ENCODE data around the gene RPL35.

The RPL35 gene

DNA sequence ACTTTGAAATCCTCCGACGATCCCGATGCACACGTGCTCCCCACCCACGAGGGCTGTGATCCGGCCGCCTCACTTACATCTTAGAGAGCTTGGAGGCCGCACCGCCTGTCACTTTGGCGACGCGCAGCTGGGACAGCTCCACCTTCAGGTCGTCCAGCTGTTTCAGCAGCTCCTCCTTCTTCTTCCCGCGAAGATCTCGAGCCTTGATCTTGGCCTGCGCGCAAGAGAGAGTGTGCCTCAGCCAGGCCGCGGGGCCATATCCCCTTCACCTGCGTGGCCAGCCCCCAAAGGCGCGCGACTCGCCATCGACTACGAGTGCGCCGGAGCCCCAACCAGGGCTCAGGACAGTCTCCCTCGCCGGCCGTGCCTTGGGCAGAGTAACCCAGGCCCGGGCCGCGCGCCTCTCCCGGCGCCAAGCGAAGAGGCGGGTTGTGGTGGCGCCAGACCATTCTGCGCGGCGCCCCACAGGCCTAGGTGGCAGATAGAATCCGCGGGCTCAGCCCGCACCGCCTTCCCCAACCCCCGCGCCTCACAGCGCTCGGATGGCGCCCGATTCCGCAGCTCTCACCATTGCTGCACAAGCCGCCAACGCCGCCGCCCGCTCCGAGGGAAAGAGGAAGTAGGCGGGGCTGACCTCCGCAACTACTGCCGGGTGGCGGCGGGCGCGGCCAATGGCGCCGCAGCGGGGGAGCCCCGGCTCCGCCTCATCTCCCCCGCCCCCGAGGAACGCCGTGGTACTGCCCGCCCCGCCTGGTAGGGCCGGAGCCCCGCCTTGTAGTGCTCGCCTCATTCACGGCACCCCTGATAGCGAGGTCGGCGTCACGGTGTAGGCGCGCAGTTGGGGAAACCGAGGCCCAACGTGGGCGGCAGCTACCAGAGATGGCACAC lies at the start of gene RPL35, which contains the start of gene ARPC5L:
Gene RPL35 (minus strand): TSS at position 616 of the 888 bp plus-strand sequence. CDS start 45 bp downstream, at position 571.
Gene ARPC5L (plus strand): TSS at position 789 of the 888 bp plus-strand sequence. CDS start 7,161 bp downstream, outside the sequence.
- peak; percentile 85 to 91 for DNase-seq

GRCh38 chr9:124908098-124908497 lies 46.3 kb upstream of the RPL35 start:
- DNase-seq, result no peak

DNA sequence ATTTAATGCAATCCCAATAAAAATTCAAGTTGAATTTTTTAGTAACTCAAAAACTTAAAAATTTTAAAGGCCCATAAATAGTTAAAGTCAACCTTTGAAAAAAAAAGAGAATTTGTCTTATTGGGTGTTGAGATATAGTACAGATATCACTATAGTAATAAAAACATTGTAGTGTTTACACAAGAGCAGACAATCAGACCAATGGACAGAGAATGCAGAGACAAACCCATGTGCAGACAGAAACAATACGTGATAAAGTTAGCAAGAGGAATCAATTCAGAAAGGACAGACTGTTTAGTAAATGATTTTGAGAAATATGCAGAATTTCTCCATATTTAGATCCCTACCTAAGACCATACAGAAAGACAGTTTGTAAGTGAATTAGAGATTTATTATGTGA lies 45.2 kb upstream of the RPL35 start:
- DNase-seq, result no peak

GRCh38 chr9:124899845-124900244 lies 38.1 kb upstream of the RPL35 start:
- no peak for DNase-seq

DNA sequence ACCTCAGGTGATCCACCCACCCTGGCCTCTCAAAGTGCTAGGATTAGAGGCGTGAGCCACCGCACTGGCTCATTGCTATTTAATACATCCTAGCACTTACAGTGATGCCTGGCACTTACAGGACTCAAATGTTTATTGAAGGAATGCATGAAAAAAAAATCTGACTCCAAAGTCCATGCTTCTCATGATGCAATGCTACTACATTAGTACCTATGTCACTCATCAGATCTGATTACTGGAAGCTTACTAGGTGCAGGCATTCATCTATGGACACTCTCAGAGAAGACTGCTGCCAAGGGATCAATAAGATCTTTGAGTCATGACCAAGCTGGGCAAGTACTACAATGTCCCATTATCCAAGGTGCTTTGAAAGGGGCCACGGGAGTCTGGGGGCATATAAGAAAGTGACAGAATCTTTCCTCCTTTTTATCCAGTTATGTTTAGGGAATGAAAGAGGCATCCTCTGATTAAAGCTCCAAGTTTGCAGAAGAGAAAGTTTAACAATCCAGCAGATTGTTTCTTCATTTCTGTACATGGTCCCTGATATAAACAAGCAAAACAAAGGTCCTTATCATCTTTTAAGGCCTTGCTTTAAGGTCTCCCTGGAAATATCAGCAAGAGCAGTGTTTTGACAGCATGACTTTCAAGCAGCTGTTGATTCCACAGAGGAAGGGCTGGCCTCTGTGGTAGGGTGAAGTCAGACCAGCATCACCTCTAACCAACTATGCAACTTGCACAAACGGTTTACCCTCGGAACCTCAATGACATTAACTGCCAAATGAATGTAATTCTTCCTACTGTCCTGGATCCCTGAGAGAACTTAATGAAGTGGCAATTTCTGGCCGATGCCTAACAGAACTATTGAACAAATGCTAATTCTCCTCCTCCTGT lies 36.1 kb upstream of the RPL35 start:
- DNase-seq, result no peak

DNA sequence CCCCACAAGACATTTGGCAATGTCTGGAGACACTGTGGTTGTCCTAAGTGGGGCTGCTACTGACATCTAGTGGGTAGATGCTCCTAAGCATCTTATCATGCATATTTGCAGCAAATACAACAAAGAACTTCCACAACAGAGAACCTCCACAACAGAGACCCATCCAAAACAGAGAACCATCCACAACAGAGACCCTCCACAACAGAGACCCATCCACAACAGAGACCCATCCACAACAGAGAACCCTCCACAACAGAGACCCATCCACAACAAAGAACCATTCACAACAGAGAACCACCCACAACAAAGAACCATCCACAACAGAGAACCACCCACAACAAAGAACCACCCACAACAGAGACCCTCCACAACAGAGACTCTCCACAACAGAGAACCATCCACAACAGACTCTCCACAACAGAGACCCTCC lies 33.0 kb upstream of the RPL35 start:
- DNase-seq, result peak in 1 of 2 experiments; percentile 11

- no peak for DNase-seq
Observed at GRCh38 chr9:124894035-124894740, 32.4 kb upstream of the RPL35 start.

DNA sequence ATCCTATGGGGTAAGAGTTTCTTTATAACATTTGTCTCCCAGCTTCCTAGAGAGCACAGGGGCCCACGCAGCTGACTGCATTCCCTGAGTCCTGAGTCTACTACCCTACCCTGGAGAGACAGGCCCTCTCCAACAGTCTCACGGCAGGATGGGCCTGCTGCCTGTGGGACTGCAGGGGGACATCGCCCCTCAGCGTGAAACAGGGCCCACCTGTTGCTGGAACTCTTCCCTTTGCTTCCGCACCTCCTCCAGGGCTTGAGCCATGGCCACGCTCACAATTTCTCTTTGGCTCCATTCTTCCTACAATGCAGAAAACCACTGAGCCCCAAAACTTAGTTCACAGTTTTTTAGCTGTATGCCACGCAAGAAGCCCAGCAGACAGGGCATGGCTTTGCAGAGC lies 28.4 kb upstream of the RPL35 start:
- no peak for DNase-seq

GRCh38 chr9:124889006-124889405 lies 27.2 kb upstream of the RPL35 start:
- DNase-seq, result no peak

- DNase-seq, result no peak
Observed at GRCh38 chr9:124887832-124888231, 26.1 kb upstream of the RPL35 start.

DNA sequence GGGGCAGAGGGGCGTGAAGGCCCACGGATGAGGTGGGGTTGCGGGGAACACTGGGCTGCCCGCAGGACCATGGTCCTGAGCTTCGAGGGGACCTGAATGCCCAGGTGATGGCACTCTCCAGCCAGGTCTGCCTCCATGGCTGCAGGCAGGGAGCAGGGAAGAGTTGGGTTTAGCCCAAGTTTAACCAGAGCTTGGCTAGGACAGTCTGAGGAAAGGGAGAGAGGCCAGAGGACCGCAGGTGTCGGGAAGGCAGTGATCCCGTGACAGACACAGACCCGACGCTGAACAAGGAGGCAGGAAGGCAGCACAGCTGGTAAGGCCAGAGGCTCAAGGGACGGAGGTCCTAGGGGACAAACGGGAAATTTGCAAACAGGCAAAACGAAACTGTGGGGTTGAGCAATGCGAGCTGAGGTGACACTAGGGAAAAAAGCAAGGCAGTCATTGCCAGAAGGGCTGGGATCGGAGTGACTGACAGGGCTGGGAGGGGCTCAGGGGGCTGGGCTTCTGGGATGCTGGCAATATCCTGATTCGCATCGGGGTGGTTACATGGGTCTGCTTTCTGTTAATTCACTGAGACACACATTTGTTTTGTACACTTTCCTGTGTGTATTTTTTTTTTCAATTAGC lies 25.2 kb upstream of the RPL35 start:
- DNase-seq, result no peak

DNA sequence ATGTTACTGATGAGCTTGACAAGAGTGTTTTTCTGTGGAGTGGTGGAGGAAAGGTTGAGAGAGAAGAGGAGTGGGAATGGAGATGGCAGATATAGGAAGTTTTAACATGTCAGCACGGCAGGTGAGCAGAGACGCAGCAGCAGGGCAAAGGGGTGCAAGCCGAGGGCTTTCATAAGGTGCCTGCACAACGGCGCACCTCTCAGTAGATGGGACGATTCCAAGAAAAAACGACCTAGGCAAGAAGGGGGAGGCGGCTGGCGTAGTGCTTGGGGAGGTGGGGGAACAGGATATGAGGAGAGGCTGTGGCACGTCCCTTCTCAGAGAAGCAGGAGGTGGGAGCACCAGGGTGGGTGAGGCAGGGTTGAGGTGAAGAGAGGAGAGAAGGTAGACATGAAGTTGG lies 24.7 kb upstream of the RPL35 start:
- DNase-seq, result no peak

- no peak for DNase-seq
Observed at GRCh38 chr9:124885551-124885950, 23.8 kb upstream of the RPL35 start.

DNA sequence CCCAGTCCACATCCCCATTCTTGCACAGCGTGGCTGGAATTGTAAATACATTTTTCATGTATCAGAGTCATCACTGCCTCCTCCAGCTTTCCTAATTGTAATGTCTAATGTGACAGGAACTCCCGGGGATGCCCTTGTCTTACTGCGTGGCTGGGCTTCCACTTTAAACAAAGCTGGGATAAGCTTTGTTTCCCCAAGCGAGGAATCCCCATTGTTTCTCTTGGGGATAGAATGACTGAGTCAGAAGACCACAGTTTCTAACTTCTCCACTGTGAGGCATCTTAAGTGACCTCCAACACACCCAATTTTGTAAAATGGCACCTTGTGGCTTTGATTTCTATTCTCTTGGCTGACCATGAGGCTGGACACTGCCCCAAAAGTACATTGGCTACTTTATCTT lies 22.6 kb upstream of the RPL35 start:
- DNase-seq, result no peak

DNA sequence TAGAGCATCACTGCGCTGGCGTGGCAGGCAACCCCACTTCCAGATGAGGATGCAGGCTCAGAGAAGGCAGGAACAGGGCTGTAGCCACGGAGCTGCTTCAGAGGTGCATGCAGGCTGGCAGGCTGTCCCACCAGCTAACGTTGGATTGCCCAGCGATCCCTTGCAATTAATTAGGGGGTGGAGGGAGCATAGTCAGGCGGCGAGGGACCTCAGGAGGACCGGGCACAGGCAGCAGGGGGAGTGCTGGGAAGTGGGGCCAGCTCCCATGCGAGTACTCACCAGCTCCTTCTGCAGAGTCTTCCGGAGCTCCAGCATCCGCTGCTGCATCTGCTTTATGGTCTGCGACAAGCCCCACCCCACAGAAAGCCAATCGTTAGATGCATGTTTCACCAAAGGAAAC lies 20.5 kb upstream of the RPL35 start:
- DNase-seq, result no peak

GRCh38 chr9:124881138-124881743 lies 19.5 kb upstream of the RPL35 start:
- DNase-seq, result no peak

- no peak for DNase-seq
Observed at GRCh38 chr9:124880501-124880900, 18.7 kb upstream of the RPL35 start.

DNA sequence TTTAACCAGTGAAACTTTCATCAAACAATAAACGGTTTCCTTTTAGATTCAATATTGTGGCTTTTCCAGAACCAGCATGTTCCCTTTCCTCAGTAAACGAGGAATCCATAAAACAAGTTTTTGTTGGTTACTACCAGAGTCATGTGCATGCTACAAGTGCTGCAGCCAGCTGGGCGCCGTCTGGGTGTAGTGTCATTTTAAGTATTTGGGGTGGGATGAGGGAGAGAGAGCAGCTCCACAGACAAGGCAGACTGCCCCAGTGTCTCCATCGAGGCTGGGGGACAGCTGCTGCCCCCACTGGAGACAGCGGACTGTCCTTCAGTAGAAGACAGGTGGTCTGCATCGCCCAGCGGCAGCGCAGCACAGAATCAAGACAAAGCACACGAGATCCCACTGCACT lies 17.5 kb upstream of the RPL35 start:
- DNase-seq, result no peak

- DNase-seq, result no peak
Observed at GRCh38 chr9:124878518-124878917, 16.8 kb upstream of the RPL35 start.

DNA sequence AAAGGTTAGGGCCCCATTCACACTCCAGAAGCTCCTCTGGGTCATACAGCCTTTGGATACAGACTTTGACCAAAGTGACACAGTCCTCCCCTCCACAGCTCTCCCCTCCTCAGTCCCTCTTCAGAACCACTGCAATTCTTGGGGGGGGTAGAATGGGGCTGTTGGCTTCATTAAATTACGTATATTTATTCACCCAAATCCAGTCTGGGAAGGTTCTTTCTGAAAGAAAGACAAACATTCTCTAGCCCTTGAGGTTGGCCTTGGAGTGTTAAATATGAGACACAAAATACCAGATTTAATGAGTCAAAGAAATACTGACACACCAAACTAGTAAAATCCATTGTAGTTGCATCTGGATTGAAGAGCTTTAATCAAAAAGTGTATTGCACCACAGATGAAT lies 16.3 kb upstream of the RPL35 start:
- DNase-seq, result no peak

- no peak for DNase-seq
Observed at GRCh38 chr9:124877021-124877782, 15.4 kb upstream of the RPL35 start.
